ENCODE data around the gene FOXN1.
"Not testable (repeated sequence)": the region's sequence is repeated elsewhere in the genome, so short reads cannot be mapped to it uniquely, and the experiment has no call there.

Gene FOXN1

GRCh38 chr17:28549236-28550132, 43.3 kb downstream of the FOXN1 start:
- DNase-seq, result no peak

- no peak for DNase-seq
Observed at GRCh38 chr17:28550858-28551257, 44.7 kb downstream of the FOXN1 start.

GRCh38 chr17:28551421-28552175, 45.5 kb downstream of the FOXN1 start:
- DNase-seq, result no peak

- peak; percentile 58 for DNase-seq
Observed at GRCh38 chr17:28552176-28552999, 46.2 kb downstream of the FOXN1 start, which contains the start of gene UNC119. TSS of gene UNC119 (minus strand) at chr17:28552624. CDS start at chr17:28552557, 67 bp downstream.

- DNase-seq, result no peak
Observed at GRCh38 chr17:28553000-28553505, 46.9 kb downstream of the FOXN1 start.

GRCh38 chr17:28554565-28554964, 48.4 kb downstream of the FOXN1 start:
- DNase-seq, result no peak

GRCh38 chr17:28555022-28555421, 48.9 kb downstream of the FOXN1 start:
- DNase-seq, result no peak

- no peak for DNase-seq
Observed at GRCh38 chr17:28563475-28563874, 57.3 kb downstream of the FOXN1 start.

GRCh38 chr17:28567604-28568003, 61.5 kb downstream of the FOXN1 start:
- peak; percentile 15 for DNase-seq

GRCh38 chr17:28569446-28569845, 63.3 kb downstream of the FOXN1 start:
- DNase-seq, result no peak

- DNase-seq, result no peak
Observed at GRCh38 chr17:28570716-28571360, 64.7 kb downstream of the FOXN1 start.

- peak; percentile 91 for DNase-seq
Observed at GRCh38 chr17:28571361-28572122, 65.4 kb downstream of the FOXN1 start, which contains the start of gene PIGS. TSS of gene PIGS (minus strand) at chr17:28571524. CDS start at chr17:28571496, 28 bp downstream.

GRCh38 chr17:28572259-28573039, 66.3 kb downstream of the FOXN1 start:
- DNase-seq, result no peak

- DNase-seq, result no peak
Observed at GRCh38 chr17:28573040-28573380, 66.9 kb downstream of the FOXN1 start.

GRCh38 chr17:28573521-28573920, 67.4 kb downstream of the FOXN1 start:
- DNase-seq, result no peak

GRCh38 chr17:28573966-28574480, 67.9 kb downstream of the FOXN1 start:
- DNase-seq, result no peak

- no peak for DNase-seq
Observed at GRCh38 chr17:28574526-28574925, 68.4 kb downstream of the FOXN1 start.

- DNase-seq, result no peak
Observed at GRCh38 chr17:28575126-28575795, 69.1 kb downstream of the FOXN1 start.

GRCh38 chr17:28576016-28576415, 69.9 kb downstream of the FOXN1 start:
- DNase-seq, result not testable (repeated sequence)

Data from GDM1 (cell line).